ENCODE results near the gene JARID2.

DNA sequence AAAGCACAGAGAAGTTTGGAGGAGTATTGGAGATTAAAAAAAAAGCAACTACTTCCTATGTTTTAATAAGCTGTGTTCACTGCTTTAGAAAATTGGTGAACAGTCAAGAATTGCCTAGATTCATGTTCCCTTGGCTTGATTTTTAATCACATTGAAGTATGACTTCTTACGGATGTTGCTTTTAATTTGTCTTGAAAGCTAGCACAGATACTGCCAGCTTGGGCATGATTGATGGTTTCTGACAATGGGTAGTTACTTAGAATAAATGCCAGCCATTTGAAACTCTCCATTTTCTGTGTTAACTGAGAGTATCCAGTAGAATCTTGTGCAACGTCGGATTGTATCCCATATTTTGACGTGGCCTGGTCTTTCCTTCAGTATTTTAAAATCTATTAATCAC is 239.0 kb downstream of the JARID2 start:
- no peak for TF ChIP-seq POLR2AphosphoS5 (IDR thresholded peaks at IDR 0.05; ENCODE audit: low read depth, low read length)
- no peak for TF ChIP-seq POLR2A (IDR thresholded peaks at IDR 0.05; ENCODE audit: low read depth, low read length)
